Peyer's patch (tissue), 4 donors: ENCODE results near the gene ANXA2. TPM values are rescaled to one million over a fixed set of nuclear protein-coding genes. Genes with fewer than 3 reads are reported as not detected.

Experiments used
- DNase-seq, 3 donors: peaks; one replicate each; pipeline ENCODE4 v3.0.0-alpha.2; 2017 to 2019
- H3K27ac ChIP-seq, 4 donors: fragments of 200-600 bp; sonication (generic); one replicate each; pipeline ENCODE4 v1.5.1; 2016 to 2019
- H3K27me3 ChIP-seq, 2 donors: fragments of 200-600 bp; sonication (generic); one replicate each; pipeline ENCODE4 v1.5.1; 2019
- H3K36me3 ChIP-seq, 3 donors: fragments of 200-600 bp; sonication (generic); one replicate each; pipeline ENCODE4 v1.5.1; 2016 to 2019
- H3K4me1 ChIP-seq, 4 donors: fragments of 200-600 bp; sonication (generic); one replicate each; pipeline ENCODE4 v1.5.1; 2016 to 2019
- H3K4me3 ChIP-seq, 4 donors: fragments of 200-600 bp; sonication (generic); 1 replicate in 3 of 4; 2 replicates in 1 of 4; pipeline ENCODE4 v1.5.1; 2016 to 2019; ENCODE audit warnings: mild to moderate bottlenecking in 1 of 4
- H3K9me3 ChIP-seq, 4 donors: fragments of 200-600 bp; sonication (generic); one replicate each; pipeline ENCODE4 v1.5.1; 2016 to 2019; ENCODE audit warnings: mild to moderate bottlenecking in 1 of 4
- CTCF ChIP-seq, 6 experiments: fragments of 450-650 bp in 4 of 6; fragments of 200-600 bp in 2 of 6; sonication (generic) in 1 of 6; IDR thresholded peaks; one replicate each; pipeline ENCODE4 v1.5.1; 2017 to 2019; ENCODE audit warnings: antibody characterized with exemption in 6 of 6, mild to moderate bottlenecking in 3 of 6, moderate library complexity in 1 of 6
- POLR2A ChIP-seq, 2 donors: fragments of 450-650 bp; IDR thresholded peaks; one replicate each; pipeline ENCODE4 v1.5.1; 2017; ENCODE audit warnings: antibody characterized with exemption in 2 of 2, mild to moderate bottlenecking in 2 of 2, moderate library complexity in 2 of 2
- total RNA-seq, 4 donors: library from RNA; depleted of rRNA; stranded (reverse); fragments of >200 nt; gene quantifications; one replicate each; pipeline ENCODE4 v1.1.0, GENCODE V29; 2016

Gene ANXA2
- total RNA-seq, 4 donors from 2014 or later: 564 to 802 (median 681) TPM

GRCh38 chr15:60399931-60400330 lies 2.1 kb upstream of the ANXA2 start:
- Histone ChIP-seq H3K9me3 (no peaks in the 10 kb centered on the region), H3K27me3 (no peaks in the 10 kb centered on the region), H3K4me1 (peaks cover 0 to 31% (median 9%) of the 10 kb centered on the region in 4 donors), H3K36me3 (peaks cover 0 to 15% (median 0%) of the 10 kb centered on the region in 3 donors), H3K27ac (peak overlapping the region in 3 of 4 donors; percentile 25 to 100 (median 98)), H3K4me3 (no peak overlapping the region)
- DNase-seq: no peak
- no peak for TF ChIP-seq POLR2A (IDR thresholded peaks at IDR 0.05)

- TF ChIP-seq POLR2A (IDR thresholded peaks at IDR 0.05) (no peak), CTCF (IDR thresholded peaks at IDR 0.05) (no peak)
- DNase-seq: no peak
- Histone ChIP-seq H3K4me3 (no peak overlapping the region), H3K36me3 (peaks cover 0 to 15% (median 0%) of the 10 kb centered on the region in 3 donors), H3K4me1 (peaks cover 0 to 36% (median 9%) of the 10 kb centered on the region in 4 donors), H3K27me3 (no peaks in the 10 kb centered on the region), H3K27ac (peak overlapping the region; percentile 25 to 100 (median 98)), H3K9me3 (no peaks in the 10 kb centered on the region)
These were observed 1.6 kb upstream of the ANXA2 start for GRCh38 chr15:60399246-60399915.

GRCh38 chr15:60396958-60397771 lies 621 bp downstream of the ANXA2 start:
- Histone ChIP-seq H3K27me3 (no peaks in the 10 kb centered on the region), H3K36me3 (peaks cover 0 to 15% (median 0%) of the 10 kb centered on the region in 3 donors), H3K27ac (peak overlapping the region; percentile 89 to 100 (median 98)), H3K9me3 (no peaks in the 10 kb centered on the region), H3K4me1 (peaks cover 0 to 47% (median 19%) of the 10 kb centered on the region in 4 donors), H3K4me3 (peak overlapping the region; percentile 75 to 94 (median 83))
- TF ChIP-seq POLR2A (IDR thresholded peaks at IDR 0.05) (peak; percentile 28 to 60), CTCF (IDR thresholded peaks at IDR 0.05) (peak in 1 of 6 experiments; percentile 0)
- peak; percentile 66 to 89 (median 83) for DNase-seq

- Histone ChIP-seq H3K36me3 (peaks cover 0 to 15% (median 0%) of the 10 kb centered on the region in 3 donors), H3K27ac (peak overlapping the region; percentile 51 to 100 (median 98)), H3K4me1 (peaks cover 0 to 49% (median 19%) of the 10 kb centered on the region in 4 donors), H3K9me3 (no peaks in the 10 kb centered on the region), H3K27me3 (no peaks in the 10 kb centered on the region), H3K4me3 (peak overlapping the region; percentile 75 to 94 (median 83))
- DNase-seq: peak in 1 of 3 donors; percentile 59
- TF ChIP-seq CTCF (IDR thresholded peaks at IDR 0.05) (no peak), POLR2A (IDR thresholded peaks at IDR 0.05) (no peak)
These were observed 1.2 kb downstream of the ANXA2 start for GRCh38 chr15:60396560-60396957.

- H3K4me1 ChIP-seq: peaks cover 0 to 53% (median 20%) of the 10 kb centered on the region in 4 donors
- no peaks in the 10 kb centered on the region for H3K9me3 ChIP-seq
- DNase-seq: no peak
- peaks cover 0 to 15% (median 0%) of the 10 kb centered on the region in 3 donors for H3K36me3 ChIP-seq
- TF ChIP-seq CTCF (IDR thresholded peaks at IDR 0.05): no peak
- no peak for TF ChIP-seq POLR2A (IDR thresholded peaks at IDR 0.05)
- peak overlapping the region in 3 of 4 donors; percentile 97 to 100 (median 98) for H3K27ac ChIP-seq
- peak overlapping the region in 3 of 4 donors; percentile 75 to 94 (median 86) for H3K4me3 ChIP-seq
- H3K27me3 ChIP-seq: no peaks in the 10 kb centered on the region
These were observed 1.7 kb downstream of the ANXA2 start for GRCh38 chr15:60396100-60396499.
